HCT116 (cell line): ENCODE measurements around the gene RNU5B-1. TPM values are rescaled to one million over a fixed set of nuclear protein-coding genes. Genes with fewer than 3 reads are reported as not detected.
"Not testable (repeated sequence)": the region's sequence is repeated elsewhere in the genome, so short reads cannot be mapped to it uniquely, and the experiment has no call there.

Experiments used
- ATAC-seq: fragments of 200-7000 bp; cut with Tn5 transposase; 2 replicates; pipeline ENCODE4 v1.9.1; 2020; ENCODE audit warnings: mild to moderate bottlenecking, moderate library complexity
- BruUV-seq: library from RNA; stranded (reverse); fragments of 400-500 nt; replicated peaks from 2 replicates; lab custom pipeline; 2021; lab: Mats Ljungman, UMichigan
- CTCF ChIA-PET: fragments of 300-600 bp; sonication (Branson Sonifier 250); formaldehyde crosslinking; loops from one replicate; lab custom pipeline; 2021; ENCODE audit warnings: antibody characterized with exemption; lab: Charles Lee
- POLR2A ChIA-PET: fragments of 300-600, 350-600 bp; sonication (Branson Sonifier 250); formaldehyde crosslinking; loops from one replicate; lab custom pipeline; 2021; ENCODE audit warnings: antibody characterized with exemption; lab: Charles Lee
- RAD21 ChIA-PET, 2 experiments: fragments of 300-600 bp; sonication (Branson Sonifier 250); formaldehyde crosslinking; loops; one replicate each; lab custom pipeline; 2023; ENCODE audit warnings: low total read pairs in 2 of 2; ENCODE audit not compliant: uncharacterized antibody in 2 of 2, unreplicated experiment in 2 of 2, low non-redundant PET in 1 of 2; lab: Charles Lee
- DNase-seq: peaks from one replicate; pipeline ENCODE4 v3.0.0-alpha.2; 2010; ENCODE audit warnings: low read depth, low spot score
- H2AFZ ChIP-seq: fragments of 200-600 bp; shearing (Covaris generic), sonication (generic); 2 replicates; pipeline ENCODE4 v1.6.1; 2017; ENCODE audit warnings: low read depth, mixed run types, mixed read lengths, antibody characterized with exemption, low read length; ENCODE audit not compliant: poor library complexity, severe bottlenecking
- H3K27ac ChIP-seq: 2 replicates; pipeline ENCODE4 v1.5.1; 2012; ENCODE audit warnings: low read depth, low read length
- H3K27me3 ChIP-seq: fragments of 200-600 bp; sonication (generic); 2 replicates; pipeline ENCODE4 v1.6.1; 2016; ENCODE audit warnings: mixed run types, low read length, mixed read lengths; ENCODE audit not compliant: insufficient read depth
- H3K36me3 ChIP-seq, 2 experiments: fragments of 200-500 bp in 1 of 2; fragments of 200-600 bp in 1 of 2; sonication (Bioruptor generic) in 1 of 2; sonication (generic) in 1 of 2; 2 replicates each; pipeline versions ENCODE4 v1.5.1 to v1.6.1; 2014 to 2016; ENCODE audit warnings: low read length in 2 of 2, inconsistent platforms in 1 of 2, mixed read lengths in 1 of 2, mixed run types in 1 of 2; ENCODE audit not compliant: insufficient read depth in 2 of 2, control insufficient read depth in 1 of 2
- H3K4me1 ChIP-seq, 2 experiments: fragments of 200-600 bp in 1 of 2; sonication (generic) in 1 of 2; 2 replicates each; pipeline versions ENCODE4 v1.5.1 to v1.6.1; 2012 to 2017; ENCODE audit warnings: low read length in 2 of 2, inconsistent platforms in 1 of 2, mild to moderate bottlenecking in 1 of 2, mixed read lengths in 1 of 2, mixed run types in 1 of 2, moderate library complexity in 1 of 2; ENCODE audit not compliant: insufficient read depth in 2 of 2, control insufficient read depth in 1 of 2
- H3K4me2 ChIP-seq: fragments of 200-600 bp; sonication (generic); 2 replicates; pipeline ENCODE4 v1.6.1; 2017; ENCODE audit warnings: mixed run types, low read length, mixed read lengths
- H3K4me3 ChIP-seq, 2 experiments: fragments of 200-600 bp in 1 of 2; sonication (generic) in 1 of 2; replicated peaks in 1 of 2; 2 replicates each; pipeline ENCODE4 v1.5.1; 2011 to 2016; ENCODE audit warnings: low read length in 2 of 2, control low read depth in 1 of 2, low read depth in 1 of 2, mild to moderate bottlenecking in 1 of 2, mixed read lengths in 1 of 2, mixed run types in 1 of 2
- H3K79me2 ChIP-seq: fragments of 200-600 bp; sonication (generic); 2 replicates; pipeline ENCODE4 v1.6.1; 2017; ENCODE audit warnings: mild to moderate bottlenecking, mixed run types, low read length, moderate library complexity, mixed read lengths; ENCODE audit not compliant: insufficient read depth
- H3K9ac ChIP-seq: fragments of 200-600 bp; sonication (generic); 2 replicates; pipeline ENCODE4 v1.6.1; 2016; ENCODE audit warnings: low read length, mixed read lengths
- H3K9me2 ChIP-seq: fragments of 200-600 bp; sonication (generic), shearing (Covaris generic); 2 replicates; pipeline ENCODE4 v1.6.1; 2017; ENCODE audit warnings: mixed run types, mild to moderate bottlenecking, moderate library complexity; ENCODE audit not compliant: insufficient read depth
- H3K9me3 ChIP-seq, 2 experiments: fragments of 200-500 bp in 1 of 2; fragments of 200-600 bp in 1 of 2; sonication (Bioruptor generic) in 1 of 2; sonication (generic) in 1 of 2; 2 replicates each; pipeline ENCODE4 v1.6.1; 2014 to 2017; ENCODE audit warnings: low read length in 2 of 2, mixed read lengths in 2 of 2, inconsistent platforms in 1 of 2, low read depth in 1 of 2, mild to moderate bottlenecking in 1 of 2, mixed run types in 1 of 2, moderate library complexity in 1 of 2; ENCODE audit not compliant: control insufficient read depth in 1 of 2, insufficient read depth in 1 of 2
- H4K20me1 ChIP-seq: fragments of 200-600 bp; sonication (generic), shearing (Covaris generic); 2 replicates; pipeline ENCODE4 v1.6.1; 2017; ENCODE audit warnings: mixed run types, mild to moderate bottlenecking, moderate library complexity; ENCODE audit not compliant: insufficient read depth
- CBX3 ChIP-seq: IDR thresholded peaks from 2 replicates; pipeline ENCODE4 v1.6.1; 2012; ENCODE audit warnings: low read depth
- EGR1 ChIP-seq: IDR thresholded peaks from 2 replicates; pipeline ENCODE4 v1.6.1; 2012; ENCODE audit warnings: low read depth
- EZH2 ChIP-seq: fragments of 200-600 bp; sonication (generic); IDR thresholded peaks from 2 replicates; pipeline ENCODE4 v1.6.1; 2017; ENCODE audit warnings: antibody characterized with exemption, mixed run types
- EZH2phosphoT487 ChIP-seq: fragments of 200-600 bp; IDR thresholded peaks from 2 replicates; pipeline ENCODE4 v1.6.1; 2018; ENCODE audit warnings: antibody characterized with exemption, borderline replicate concordance
- POLR2A ChIP-seq: IDR thresholded peaks from 2 replicates; pipeline ENCODE4 v1.7.0; 2011; ENCODE audit warnings: borderline replicate concordance; ENCODE audit not compliant: insufficient read depth, insufficient read length; ENCODE audit errors: extremely low read depth
- POLR2AphosphoS5 ChIP-seq: IDR thresholded peaks from 2 replicates; pipeline ENCODE4 v1.6.1; 2011; ENCODE audit warnings: mild to moderate bottlenecking, low read depth, low read length, moderate library complexity
- RAD21 ChIP-seq: IDR thresholded peaks from 2 replicates; pipeline ENCODE4 v1.6.1; 2012; ENCODE audit warnings: low read depth, mild to moderate bottlenecking
- SIN3A ChIP-seq: IDR thresholded peaks from 2 replicates; pipeline ENCODE4 v1.6.1; 2012; ENCODE audit warnings: low read depth
- SP1 ChIP-seq: IDR thresholded peaks from 2 replicates; pipeline ENCODE4 v1.6.1; 2012; ENCODE audit warnings: low read depth
- YY1 ChIP-seq: IDR thresholded peaks from 2 replicates; pipeline ENCODE4 v1.6.1; 2011; ENCODE audit warnings: low read length, low read depth, moderate library complexity, mild to moderate bottlenecking; ENCODE audit not compliant: insufficient replicate concordance; ENCODE audit errors: extremely low read depth
- ZFX ChIP-seq: fragments of 450-650 bp; IDR thresholded peaks from 2 replicates; pipeline ENCODE4 v1.6.1; 2017
- ZNF274 ChIP-seq: fragments of 200-500 bp; sonication (Bioruptor generic); IDR thresholded peaks from 2 replicates; pipeline ENCODE4 v1.6.1; 2014; ENCODE audit warnings: mild to moderate bottlenecking, low read depth, low read length, inconsistent platforms
- intact Hi-C: fragments of 100-400 bp; cut with micrococcal nuclease; formaldehyde crosslinking; loops from 2 replicates; pipeline ENCODE4 v1.10.0; 2022
- total RNA-seq: library from RNA; stranded (reverse); gene quantifications from one replicate; pipeline ENCODE4 v1.2.1, GENCODE V29; 2021; ENCODE audit not compliant: unreplicated experiment
- TF ChIP-seq, protein P1 (sequence below), 3 experiments: fragments of 200-600 bp in 1 of 3; sonication (generic) in 1 of 3; IDR thresholded peaks in 2 of 3; conservative IDR thresholded peaks in 1 of 3; 2 replicates each; pipeline ENCODE4 v1.5.1; 2012 to 2017; ENCODE audit warnings: low read depth in 2 of 3, low read length in 2 of 3, antibody characterized with exemption in 1 of 3, borderline replicate concordance in 1 of 3, control low read depth in 1 of 3, mild to moderate bottlenecking in 1 of 3, mixed read lengths in 1 of 3, mixed run types in 1 of 3, moderate library complexity in 1 of 3; ENCODE audit not compliant: insufficient read depth in 1 of 3
- TF ChIP-seq, protein P2 (sequence below): IDR thresholded peaks from 2 replicates; pipeline ENCODE4 v1.6.1; 2012

Gene RNU5B-1
- total RNA-seq, 1 experiment from 2014 or later: not detected

DNA sequence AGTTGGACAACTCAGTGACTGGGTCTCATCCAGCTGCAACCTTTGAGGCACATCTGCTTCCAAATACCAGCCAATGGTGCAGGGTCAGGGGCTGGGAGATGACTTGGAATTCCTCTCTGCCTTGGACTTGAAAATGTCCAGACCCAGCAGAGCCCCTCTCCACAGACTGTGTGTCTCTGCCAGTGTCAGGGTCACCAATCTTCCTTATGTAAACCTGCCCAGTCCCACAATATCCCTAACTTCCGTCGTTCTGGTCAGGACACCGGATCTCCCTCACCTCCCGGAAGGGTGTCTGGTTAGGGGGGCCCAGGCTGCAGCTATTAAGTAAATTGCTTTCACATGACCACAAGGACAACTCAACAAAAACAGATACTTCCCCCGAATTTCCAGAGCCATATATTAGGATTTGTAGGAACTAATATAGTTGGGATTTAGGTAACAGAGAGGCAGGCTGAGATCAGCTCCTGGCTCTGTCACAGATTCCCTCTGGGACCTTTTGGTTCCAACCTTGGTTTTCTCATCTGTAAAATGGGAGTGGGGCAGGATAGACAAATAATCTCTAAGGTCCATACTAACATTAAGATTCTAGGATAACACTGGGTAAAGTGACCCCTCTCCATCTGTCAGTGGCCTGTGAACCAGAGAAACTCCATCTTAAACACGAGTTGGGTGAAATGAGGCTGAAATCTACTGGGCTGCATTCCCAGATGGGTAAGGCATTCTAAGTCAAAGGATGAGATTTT is 42.5 kb downstream of the RNU5B-1 start:
- no peaks in the 10 kb centered on the region for H4K20me1 ChIP-seq
- no peak for DNase-seq
- no peak for TF ChIP-seq YY1
- no peak for TF ChIP-seq EGR1
- TF ChIP-seq, protein P1, sequence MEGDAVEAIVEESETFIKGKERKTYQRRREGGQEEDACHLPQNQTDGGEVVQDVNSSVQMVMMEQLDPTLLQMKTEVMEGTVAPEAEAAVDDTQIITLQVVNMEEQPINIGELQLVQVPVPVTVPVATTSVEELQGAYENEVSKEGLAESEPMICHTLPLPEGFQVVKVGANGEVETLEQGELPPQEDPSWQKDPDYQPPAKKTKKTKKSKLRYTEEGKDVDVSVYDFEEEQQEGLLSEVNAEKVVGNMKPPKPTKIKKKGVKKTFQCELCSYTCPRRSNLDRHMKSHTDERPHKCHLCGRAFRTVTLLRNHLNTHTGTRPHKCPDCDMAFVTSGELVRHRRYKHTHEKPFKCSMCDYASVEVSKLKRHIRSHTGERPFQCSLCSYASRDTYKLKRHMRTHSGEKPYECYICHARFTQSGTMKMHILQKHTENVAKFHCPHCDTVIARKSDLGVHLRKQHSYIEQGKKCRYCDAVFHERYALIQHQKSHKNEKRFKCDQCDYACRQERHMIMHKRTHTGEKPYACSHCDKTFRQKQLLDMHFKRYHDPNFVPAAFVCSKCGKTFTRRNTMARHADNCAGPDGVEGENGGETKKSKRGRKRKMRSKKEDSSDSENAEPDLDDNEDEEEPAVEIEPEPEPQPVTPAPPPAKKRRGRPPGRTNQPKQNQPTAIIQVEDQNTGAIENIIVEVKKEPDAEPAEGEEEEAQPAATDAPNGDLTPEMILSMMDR (IDR thresholded peaks at IDR 0.05 in 2 of 3, conservative IDR thresholded peaks at IDR 0.05 in 1 of 3; ENCODE audit: borderline replicate concordance in 1 of 3, insufficient read depth in 1 of 3, low read depth in 2 of 3, low read length in 2 of 3): no peak
- no peak for TF ChIP-seq EZH2
- TF ChIP-seq EZH2phosphoT487: no peak
- no peak for TF ChIP-seq SIN3A
- no peak for TF ChIP-seq RAD21
- TF ChIP-seq ZFX: no peak
- no peak for TF ChIP-seq POLR2AphosphoS5
- no peak for TF ChIP-seq POLR2A
- no peak for TF ChIP-seq CBX3
- TF ChIP-seq ZNF274: no peak
- TF ChIP-seq, protein P2, sequence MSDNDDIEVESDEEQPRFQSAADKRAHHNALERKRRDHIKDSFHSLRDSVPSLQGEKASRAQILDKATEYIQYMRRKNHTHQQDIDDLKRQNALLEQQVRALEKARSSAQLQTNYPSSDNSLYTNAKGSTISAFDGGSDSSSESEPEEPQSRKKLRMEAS: no peak
- TF ChIP-seq SP1: no peak
- TF ChIP-seq, all 23 proteins: peak for 0
- no peak for ATAC-seq
- Histone ChIP-seq H3K4me3 (no peak overlapping the region), H3K4me1 (no peaks in the 10 kb centered on the region), H2AFZ (no peak overlapping the region), H3K9me2 (no peaks in the 10 kb centered on the region), H3K27ac (no peak overlapping the region), H3K4me2 (no peak overlapping the region), H3K27me3 (no peaks in the 10 kb centered on the region), H3K9me3 (no peaks in the 10 kb centered on the region), H3K9ac (no peak overlapping the region), H3K36me3 (no peaks in the 10 kb centered on the region), H3K79me2 (no peaks in the 10 kb centered on the region)
- ChIA-PET RAD21 (no interaction called here), CTCF (no interaction called here), POLR2A (no interaction called here)
- no TSS peak for BruUV-seq
- intact Hi-C loops: no loop called here

- ATAC-seq, CTCF ChIA-PET, POLR2A ChIA-PET, H3K9ac ChIP-seq, H3K4me1 ChIP-seq, RAD21 ChIA-PET, H3K27ac ChIP-seq, H3K9me3 ChIP-seq, H4K20me1 ChIP-seq, H3K79me2 ChIP-seq, H3K27me3 ChIP-seq, H3K9me2 ChIP-seq, H2AFZ ChIP-seq, BruUV-seq, DNase-seq, H3K36me3 ChIP-seq, intact Hi-C loops, H3K4me3 ChIP-seq, H3K4me2 ChIP-seq: not testable (repeated sequence)
Observed at GRCh38 chr15:65347756-65348155, 43.3 kb downstream of the RNU5B-1 start.
